GM23338 (cell line): ENCODE results near the gene ATG2A.

Experiments used
- CREB1 ChIP-seq: fragments of 250-450 bp; sonication (Bioruptor Pico); IDR thresholded peaks from 2 replicates; pipeline ENCODE4 v1.5.0; 2020; ENCODE audit warnings: low read depth, mild to moderate bottlenecking, moderate library complexity
- EZH2 ChIP-seq: fragments of 200-600 bp; sonication (generic); IDR thresholded peaks from one replicate; pipeline ENCODE4 v1.8.0; 2017; ENCODE audit warnings: antibody characterized with exemption, mild to moderate bottlenecking, low read depth; ENCODE audit not compliant: unreplicated experiment
- EZH2phosphoT487 ChIP-seq: fragments of 200-600 bp; sonication (generic); IDR thresholded peaks from one replicate; pipeline ENCODE4 v1.8.1; 2018; ENCODE audit warnings: antibody characterized with exemption; ENCODE audit not compliant: unreplicated experiment
- JUNB ChIP-seq: IDR thresholded peaks from one replicate; pipeline ENCODE4 v1.6.1; 2016; ENCODE audit warnings: antibody characterized with exemption; ENCODE audit not compliant: unreplicated experiment
- NANOG ChIP-seq: IDR thresholded peaks from 2 replicates; pipeline ENCODE4 v1.6.1; 2016; ENCODE audit warnings: antibody characterized with exemption, borderline replicate concordance
- POLR2AphosphoS5 ChIP-seq: IDR thresholded peaks from 2 replicates; pipeline ENCODE4 v1.6.1; 2016; ENCODE audit warnings: antibody characterized with exemption, low read depth
- STAT1 ChIP-seq: IDR thresholded peaks from one replicate; pipeline ENCODE4 v1.6.1; 2016; ENCODE audit warnings: antibody characterized with exemption; ENCODE audit not compliant: unreplicated experiment
- TF ChIP-seq, protein P1 (sequence below), 2 experiments: fragments of 200-600 bp in 1 of 2; sonication (generic) in 1 of 2; conservative IDR thresholded peaks; 2 replicates each; pipeline versions ENCODE4 v1.5.1 to v1.6.1; 2016 to 2017; ENCODE audit warnings: antibody characterized with exemption in 2 of 2, low read depth in 2 of 2, mild to moderate bottlenecking in 2 of 2, moderate library complexity in 1 of 2
- TF ChIP-seq, protein P2 (sequence below): IDR thresholded peaks from one replicate; pipeline ENCODE4 v1.6.1; 2018; ENCODE audit warnings: antibody characterized with exemption; ENCODE audit not compliant: unreplicated experiment
- TF ChIP-seq, protein P3 (sequence below): IDR thresholded peaks from 2 replicates; pipeline ENCODE4 v1.6.1; 2016; ENCODE audit warnings: antibody characterized with exemption
- TF ChIP-seq, protein P4 (sequence below): fragments of 250-450 bp; sonication (Bioruptor Pico); IDR thresholded peaks from 2 replicates; pipeline ENCODE4 v1.5.0; 2020; ENCODE audit warnings: mild to moderate bottlenecking, moderate library complexity

DNA sequence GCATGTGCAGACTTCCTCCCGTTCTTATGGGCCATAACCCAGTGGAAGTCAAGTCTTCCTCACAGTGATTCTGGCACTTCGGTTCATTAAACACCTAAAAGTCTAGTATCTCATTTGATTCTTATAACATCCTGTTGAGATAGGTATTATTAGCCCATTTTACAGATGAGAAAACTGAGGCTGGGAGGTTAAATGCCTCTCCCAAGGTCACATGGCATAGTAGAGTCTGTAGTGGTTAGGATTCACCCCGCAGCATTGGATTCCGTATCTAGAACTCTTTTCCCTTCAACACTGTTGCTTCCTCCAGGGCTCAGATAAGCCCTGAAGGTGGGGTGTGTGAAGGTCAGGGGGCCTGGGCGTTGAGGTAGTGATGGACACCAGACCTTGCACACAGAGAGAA is 15.3 kb upstream of the ATG2A start:
- TF ChIP-seq POLR2AphosphoS5 = no peak
- TF ChIP-seq, protein P1, sequence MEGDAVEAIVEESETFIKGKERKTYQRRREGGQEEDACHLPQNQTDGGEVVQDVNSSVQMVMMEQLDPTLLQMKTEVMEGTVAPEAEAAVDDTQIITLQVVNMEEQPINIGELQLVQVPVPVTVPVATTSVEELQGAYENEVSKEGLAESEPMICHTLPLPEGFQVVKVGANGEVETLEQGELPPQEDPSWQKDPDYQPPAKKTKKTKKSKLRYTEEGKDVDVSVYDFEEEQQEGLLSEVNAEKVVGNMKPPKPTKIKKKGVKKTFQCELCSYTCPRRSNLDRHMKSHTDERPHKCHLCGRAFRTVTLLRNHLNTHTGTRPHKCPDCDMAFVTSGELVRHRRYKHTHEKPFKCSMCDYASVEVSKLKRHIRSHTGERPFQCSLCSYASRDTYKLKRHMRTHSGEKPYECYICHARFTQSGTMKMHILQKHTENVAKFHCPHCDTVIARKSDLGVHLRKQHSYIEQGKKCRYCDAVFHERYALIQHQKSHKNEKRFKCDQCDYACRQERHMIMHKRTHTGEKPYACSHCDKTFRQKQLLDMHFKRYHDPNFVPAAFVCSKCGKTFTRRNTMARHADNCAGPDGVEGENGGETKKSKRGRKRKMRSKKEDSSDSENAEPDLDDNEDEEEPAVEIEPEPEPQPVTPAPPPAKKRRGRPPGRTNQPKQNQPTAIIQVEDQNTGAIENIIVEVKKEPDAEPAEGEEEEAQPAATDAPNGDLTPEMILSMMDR (conservative IDR thresholded peaks at IDR 0.05; ENCODE audit: low read depth in 2 of 2) = no peak
- no peak for TF ChIP-seq EZH2
- TF ChIP-seq, protein P2, sequence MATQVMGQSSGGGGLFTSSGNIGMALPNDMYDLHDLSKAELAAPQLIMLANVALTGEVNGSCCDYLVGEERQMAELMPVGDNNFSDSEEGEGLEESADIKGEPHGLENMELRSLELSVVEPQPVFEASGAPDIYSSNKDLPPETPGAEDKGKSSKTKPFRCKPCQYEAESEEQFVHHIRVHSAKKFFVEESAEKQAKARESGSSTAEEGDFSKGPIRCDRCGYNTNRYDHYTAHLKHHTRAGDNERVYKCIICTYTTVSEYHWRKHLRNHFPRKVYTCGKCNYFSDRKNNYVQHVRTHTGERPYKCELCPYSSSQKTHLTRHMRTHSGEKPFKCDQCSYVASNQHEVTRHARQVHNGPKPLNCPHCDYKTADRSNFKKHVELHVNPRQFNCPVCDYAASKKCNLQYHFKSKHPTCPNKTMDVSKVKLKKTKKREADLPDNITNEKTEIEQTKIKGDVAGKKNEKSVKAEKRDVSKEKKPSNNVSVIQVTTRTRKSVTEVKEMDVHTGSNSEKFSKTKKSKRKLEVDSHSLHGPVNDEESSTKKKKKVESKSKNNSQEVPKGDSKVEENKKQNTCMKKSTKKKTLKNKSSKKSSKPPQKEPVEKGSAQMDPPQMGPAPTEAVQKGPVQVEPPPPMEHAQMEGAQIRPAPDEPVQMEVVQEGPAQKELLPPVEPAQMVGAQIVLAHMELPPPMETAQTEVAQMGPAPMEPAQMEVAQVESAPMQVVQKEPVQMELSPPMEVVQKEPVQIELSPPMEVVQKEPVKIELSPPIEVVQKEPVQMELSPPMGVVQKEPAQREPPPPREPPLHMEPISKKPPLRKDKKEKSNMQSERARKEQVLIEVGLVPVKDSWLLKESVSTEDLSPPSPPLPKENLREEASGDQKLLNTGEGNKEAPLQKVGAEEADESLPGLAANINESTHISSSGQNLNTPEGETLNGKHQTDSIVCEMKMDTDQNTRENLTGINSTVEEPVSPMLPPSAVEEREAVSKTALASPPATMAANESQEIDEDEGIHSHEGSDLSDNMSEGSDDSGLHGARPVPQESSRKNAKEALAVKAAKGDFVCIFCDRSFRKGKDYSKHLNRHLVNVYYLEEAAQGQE = no peak
- TF ChIP-seq EZH2phosphoT487 = no peak
- no peak for TF ChIP-seq JUNB
- TF ChIP-seq CREB1 (CRISPR knock-in tag) = no peak
- TF ChIP-seq, protein P3, sequence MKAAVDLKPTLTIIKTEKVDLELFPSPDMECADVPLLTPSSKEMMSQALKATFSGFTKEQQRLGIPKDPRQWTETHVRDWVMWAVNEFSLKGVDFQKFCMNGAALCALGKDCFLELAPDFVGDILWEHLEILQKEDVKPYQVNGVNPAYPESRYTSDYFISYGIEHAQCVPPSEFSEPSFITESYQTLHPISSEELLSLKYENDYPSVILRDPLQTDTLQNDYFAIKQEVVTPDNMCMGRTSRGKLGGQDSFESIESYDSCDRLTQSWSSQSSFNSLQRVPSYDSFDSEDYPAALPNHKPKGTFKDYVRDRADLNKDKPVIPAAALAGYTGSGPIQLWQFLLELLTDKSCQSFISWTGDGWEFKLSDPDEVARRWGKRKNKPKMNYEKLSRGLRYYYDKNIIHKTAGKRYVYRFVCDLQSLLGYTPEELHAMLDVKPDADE = no peak
- TF ChIP-seq, protein P4, sequence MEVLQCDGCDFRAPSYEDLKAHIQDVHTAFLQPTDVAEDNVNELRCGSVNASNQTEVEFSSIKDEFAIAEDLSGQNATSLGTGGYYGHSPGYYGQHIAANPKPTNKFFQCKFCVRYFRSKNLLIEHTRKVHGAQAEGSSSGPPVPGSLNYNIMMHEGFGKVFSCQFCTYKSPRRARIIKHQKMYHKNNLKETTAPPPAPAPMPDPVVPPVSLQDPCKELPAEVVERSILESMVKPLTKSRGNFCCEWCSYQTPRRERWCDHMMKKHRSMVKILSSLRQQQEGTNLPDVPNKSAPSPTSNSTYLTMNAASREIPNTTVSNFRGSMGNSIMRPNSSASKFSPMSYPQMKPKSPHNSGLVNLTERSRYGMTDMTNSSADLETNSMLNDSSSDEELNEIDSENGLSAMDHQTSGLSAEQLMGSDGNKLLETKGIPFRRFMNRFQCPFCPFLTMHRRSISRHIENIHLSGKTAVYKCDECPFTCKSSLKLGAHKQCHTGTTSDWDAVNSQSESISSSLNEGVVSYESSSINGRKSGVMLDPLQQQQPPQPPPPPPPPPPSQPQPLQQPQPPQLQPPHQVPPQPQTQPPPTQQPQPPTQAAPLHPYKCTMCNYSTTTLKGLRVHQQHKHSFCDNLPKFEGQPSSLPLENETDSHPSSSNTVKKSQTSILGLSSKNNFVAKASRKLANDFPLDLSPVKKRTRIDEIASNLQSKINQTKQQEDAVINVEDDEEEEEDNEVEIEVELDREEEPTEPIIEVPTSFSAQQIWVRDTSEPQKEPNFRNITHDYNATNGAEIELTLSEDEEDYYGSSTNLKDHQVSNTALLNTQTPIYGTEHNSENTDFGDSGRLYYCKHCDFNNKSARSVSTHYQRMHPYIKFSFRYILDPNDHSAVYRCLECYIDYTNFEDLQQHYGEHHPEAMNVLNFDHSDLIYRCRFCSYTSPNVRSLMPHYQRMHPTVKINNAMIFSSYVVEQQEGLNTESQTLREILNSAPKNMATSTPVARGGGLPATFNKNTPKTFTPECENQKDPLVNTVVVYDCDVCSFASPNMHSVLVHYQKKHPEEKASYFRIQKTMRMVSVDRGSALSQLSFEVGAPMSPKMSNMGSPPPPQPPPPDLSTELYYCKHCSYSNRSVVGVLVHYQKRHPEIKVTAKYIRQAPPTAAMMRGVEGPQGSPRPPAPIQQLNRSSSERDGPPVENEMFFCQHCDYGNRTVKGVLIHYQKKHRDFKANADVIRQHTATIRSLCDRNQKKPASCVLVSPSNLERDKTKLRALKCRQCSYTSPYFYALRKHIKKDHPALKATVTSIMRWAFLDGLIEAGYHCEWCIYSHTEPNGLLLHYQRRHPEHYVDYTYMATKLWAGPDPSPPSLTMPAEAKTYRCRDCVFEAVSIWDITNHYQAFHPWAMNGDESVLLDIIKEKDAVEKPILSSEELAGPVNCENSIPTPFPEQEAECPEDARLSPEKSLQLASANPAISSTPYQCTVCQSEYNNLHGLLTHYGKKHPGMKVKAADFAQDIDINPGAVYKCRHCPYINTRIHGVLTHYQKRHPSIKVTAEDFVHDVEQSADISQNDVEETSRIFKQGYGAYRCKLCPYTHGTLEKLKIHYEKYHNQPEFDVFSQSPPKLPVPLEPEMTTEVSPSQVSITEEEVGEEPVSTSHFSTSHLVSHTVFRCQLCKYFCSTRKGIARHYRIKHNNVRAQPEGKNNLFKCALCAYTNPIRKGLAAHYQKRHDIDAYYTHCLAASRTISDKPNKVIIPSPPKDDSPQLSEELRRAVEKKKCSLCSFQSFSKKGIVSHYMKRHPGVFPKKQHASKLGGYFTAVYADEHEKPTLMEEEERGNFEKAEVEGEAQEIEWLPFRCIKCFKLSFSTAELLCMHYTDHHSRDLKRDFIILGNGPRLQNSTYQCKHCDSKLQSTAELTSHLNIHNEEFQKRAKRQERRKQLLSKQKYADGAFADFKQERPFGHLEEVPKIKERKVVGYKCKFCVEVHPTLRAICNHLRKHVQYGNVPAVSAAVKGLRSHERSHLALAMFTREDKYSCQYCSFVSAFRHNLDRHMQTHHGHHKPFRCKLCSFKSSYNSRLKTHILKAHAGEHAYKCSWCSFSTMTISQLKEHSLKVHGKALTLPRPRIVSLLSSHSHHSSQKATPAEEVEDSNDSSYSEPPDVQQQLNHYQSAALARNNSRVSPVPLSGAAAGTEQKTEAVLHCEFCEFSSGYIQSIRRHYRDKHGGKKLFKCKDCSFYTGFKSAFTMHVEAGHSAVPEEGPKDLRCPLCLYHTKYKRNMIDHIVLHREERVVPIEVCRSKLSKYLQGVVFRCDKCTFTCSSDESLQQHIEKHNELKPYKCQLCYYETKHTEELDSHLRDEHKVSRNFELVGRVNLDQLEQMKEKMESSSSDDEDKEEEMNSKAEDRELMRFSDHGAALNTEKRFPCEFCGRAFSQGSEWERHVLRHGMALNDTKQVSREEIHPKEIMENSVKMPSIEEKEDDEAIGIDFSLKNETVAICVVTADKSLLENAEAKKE = no peak
- no peak for TF ChIP-seq NANOG
- no peak for TF ChIP-seq STAT1
